ENCODE data around the gene SLC10A7. TPM values are rescaled to one million over a fixed set of nuclear protein-coding genes. Genes with fewer than 3 reads are reported as not detected.

The SLC10A7 gene
- total and polyA plus RNA-seq, 12 donors, result 1.7 to 27.5 (median 13.0) TPM

DNA sequence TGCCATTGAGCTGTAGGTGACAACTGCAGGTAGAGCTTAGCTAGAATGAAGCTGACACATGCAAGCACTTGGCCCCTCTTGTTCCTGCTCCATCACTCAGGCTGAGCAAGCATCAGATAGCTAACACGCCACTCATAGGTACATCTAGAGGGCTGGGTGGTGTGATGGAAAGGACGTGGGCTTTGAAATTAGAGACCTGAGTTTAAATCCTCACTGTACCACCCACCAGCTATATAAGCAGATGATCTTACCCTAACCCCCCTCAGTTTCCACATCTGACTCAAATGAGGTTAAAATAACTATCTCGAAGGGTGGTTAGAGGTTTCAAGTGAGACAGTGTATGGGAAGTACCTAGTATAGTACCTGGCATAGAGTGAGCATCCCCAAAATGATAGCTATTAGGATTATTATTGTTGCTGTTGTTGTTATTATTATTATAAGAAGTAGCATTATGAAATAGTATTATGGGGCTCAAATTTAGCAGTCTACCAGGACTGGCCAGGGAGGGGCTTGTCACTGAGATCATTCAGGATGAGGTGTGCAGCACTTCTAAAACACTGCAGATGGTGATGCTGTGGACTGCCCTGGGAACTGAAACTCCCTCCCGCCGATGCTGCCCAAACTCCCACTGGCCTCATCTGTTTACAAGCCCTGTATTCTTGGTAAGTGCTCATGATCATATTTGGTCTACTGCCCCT is 248.4 kb downstream of the SLC10A7 start:
- H3K4me3 ChIP-seq, result no peak overlapping the region
- H3K4me1 ChIP-seq (replicated peaks in 1 of 2), result no peaks in the 10 kb centered on the region
- H3K36me3 ChIP-seq (replicated peaks in 1 of 2), result no peaks in the 10 kb centered on the region
- no peak overlapping the region for H3K27ac ChIP-seq
- H3K9me3 ChIP-seq (replicated peaks in 1 of 3), result no peaks in the 10 kb centered on the region
- 92 to 97% (median 94%) methylated on average over 5 of the region's 5 CpGs for WGBS, 4 donors
- no peaks in the 10 kb centered on the region for H3K27me3 ChIP-seq
- intact Hi-C loops (cut with DNase I), result no loop called here
- DNase-seq, result no peak
- TF ChIP-seq, protein P1, sequence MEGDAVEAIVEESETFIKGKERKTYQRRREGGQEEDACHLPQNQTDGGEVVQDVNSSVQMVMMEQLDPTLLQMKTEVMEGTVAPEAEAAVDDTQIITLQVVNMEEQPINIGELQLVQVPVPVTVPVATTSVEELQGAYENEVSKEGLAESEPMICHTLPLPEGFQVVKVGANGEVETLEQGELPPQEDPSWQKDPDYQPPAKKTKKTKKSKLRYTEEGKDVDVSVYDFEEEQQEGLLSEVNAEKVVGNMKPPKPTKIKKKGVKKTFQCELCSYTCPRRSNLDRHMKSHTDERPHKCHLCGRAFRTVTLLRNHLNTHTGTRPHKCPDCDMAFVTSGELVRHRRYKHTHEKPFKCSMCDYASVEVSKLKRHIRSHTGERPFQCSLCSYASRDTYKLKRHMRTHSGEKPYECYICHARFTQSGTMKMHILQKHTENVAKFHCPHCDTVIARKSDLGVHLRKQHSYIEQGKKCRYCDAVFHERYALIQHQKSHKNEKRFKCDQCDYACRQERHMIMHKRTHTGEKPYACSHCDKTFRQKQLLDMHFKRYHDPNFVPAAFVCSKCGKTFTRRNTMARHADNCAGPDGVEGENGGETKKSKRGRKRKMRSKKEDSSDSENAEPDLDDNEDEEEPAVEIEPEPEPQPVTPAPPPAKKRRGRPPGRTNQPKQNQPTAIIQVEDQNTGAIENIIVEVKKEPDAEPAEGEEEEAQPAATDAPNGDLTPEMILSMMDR (IDR thresholded peaks at IDR 0.05), result no peak
- no peak for TF ChIP-seq POLR2A (IDR thresholded peaks at IDR 0.05)

DNA sequence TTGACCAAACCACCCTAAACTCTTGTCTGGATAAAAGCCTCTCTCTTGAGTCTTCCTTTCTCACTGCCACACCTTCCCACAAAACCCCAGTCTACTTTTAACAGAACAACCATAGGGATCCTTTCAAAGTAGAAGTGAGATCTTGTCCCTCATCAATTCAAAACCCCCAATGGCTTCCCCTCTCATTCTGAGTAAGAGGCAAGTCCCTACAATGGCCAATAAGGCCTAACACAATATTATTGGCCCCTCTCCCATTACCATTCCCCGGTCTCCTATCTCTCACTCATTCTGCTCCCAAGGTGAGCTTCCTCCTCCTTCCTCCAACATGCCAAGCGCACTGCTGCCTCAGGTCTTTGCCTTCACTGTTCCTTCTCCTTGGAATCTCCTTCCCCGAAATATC is 250.3 kb downstream of the SLC10A7 start:
- no peaks in the 10 kb centered on the region for H3K27me3 ChIP-seq
- TF ChIP-seq, protein P1 (IDR thresholded peaks at IDR 0.05), result no peak
- no peak for TF ChIP-seq POLR2A (IDR thresholded peaks at IDR 0.05)
- no peak for DNase-seq
- H3K9me3 ChIP-seq (replicated peaks in 1 of 3), result no peaks in the 10 kb centered on the region
- no peaks in the 10 kb centered on the region for H3K36me3 ChIP-seq (replicated peaks in 1 of 2)
- no peak overlapping the region for H3K4me3 ChIP-seq
- no peak overlapping the region for H3K27ac ChIP-seq
- H3K4me1 ChIP-seq (replicated peaks in 1 of 2), result no peaks in the 10 kb centered on the region
- intact Hi-C loops (cut with DNase I), result no loop called here
- 96 to 98% (median 97%) methylated on average over 3 of the region's 3 CpGs for WGBS, 4 donors

DNA sequence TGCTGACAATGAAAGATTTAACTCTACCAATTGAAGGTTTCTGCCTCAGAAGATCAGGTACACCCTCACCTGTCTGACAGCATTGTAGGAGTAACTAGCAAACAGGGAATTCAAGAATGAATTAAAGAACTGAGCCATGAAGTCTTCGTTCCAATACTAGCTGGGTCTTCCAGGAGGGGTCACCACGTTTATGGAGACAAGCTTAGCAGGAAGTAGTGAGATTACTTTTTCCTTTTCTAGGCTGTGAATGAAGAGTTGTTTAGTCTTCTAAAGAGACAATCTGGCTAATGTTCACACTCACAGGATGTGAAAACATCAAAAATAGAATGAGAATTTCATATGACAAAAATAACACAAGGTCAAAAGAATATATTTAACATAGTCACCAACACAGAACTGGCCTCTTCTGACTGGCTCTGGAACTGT is 252.5 kb downstream of the SLC10A7 start:
- intact Hi-C loops (cut with DNase I), result no loop called here

DNA sequence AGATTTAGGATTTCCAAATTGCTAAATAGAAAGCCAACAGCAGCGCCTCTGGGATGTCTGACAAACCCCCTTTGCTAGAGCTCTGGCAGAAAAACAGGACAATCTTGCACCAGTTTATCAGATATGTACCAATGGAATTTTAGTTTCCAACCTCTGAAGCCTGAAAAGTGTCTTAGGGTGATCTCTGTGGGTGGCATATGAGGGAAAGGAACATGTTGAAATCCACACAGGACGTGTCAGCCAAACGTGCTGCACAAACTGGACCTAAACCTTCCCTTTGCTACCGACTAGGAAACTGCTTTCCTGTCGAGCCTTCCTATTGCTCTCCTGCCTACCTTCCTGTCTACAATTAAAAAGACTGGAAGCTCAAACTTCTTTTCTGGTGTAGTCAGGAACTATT is 253.9 kb downstream of the SLC10A7 start:
- Histone ChIP-seq H3K4me1 (replicated peaks in 1 of 2) (no peaks in the 10 kb centered on the region), H3K36me3 (replicated peaks in 1 of 2) (no peaks in the 10 kb centered on the region), H3K27ac (no peak overlapping the region), H3K9me3 (replicated peaks in 1 of 3) (no peaks in the 10 kb centered on the region), H3K27me3 (no peaks in the 10 kb centered on the region), H3K4me3 (no peak overlapping the region)
- 73 to 79% (median 75%) methylated on average over 5 of the region's 5 CpGs for WGBS, 4 donors
- intact Hi-C loops (cut with DNase I), result no loop called here
- no peak for DNase-seq
- TF ChIP-seq POLR2A (IDR thresholded peaks at IDR 0.05), result no peak
- TF ChIP-seq, protein P1 (IDR thresholded peaks at IDR 0.05), result no peak

More for the DNA sequence above, 252.5 kb downstream of the SLC10A7 start:
- H3K27ac ChIP-seq, result no peak overlapping the region
- no peaks in the 10 kb centered on the region for H3K36me3 ChIP-seq (replicated peaks in 1 of 2)
- H3K4me3 ChIP-seq, result no peak overlapping the region
- TF ChIP-seq POLR2A (IDR thresholded peaks at IDR 0.05), result no peak
- TF ChIP-seq, protein P1 (IDR thresholded peaks at IDR 0.05), result no peak
- H3K27me3 ChIP-seq, result no peaks in the 10 kb centered on the region
- WGBS, 4 donors, result 76 to 79% (median 77%) methylated on average over 2 of the region's 2 CpGs
- H3K4me1 ChIP-seq (replicated peaks in 1 of 2), result no peaks in the 10 kb centered on the region
- DNase-seq, result no peak
- no peaks in the 10 kb centered on the region for H3K9me3 ChIP-seq (replicated peaks in 1 of 3)

All from adrenal gland (tissue), 12 donors.